ENCODE data around the gene RAB2B.

RAB2B gene

GRCh38 chr14:21431126-21431525 is 45.6 kb downstream of the RAB2B start:
- POLR2A ChIA-PET, result interaction anchor here (1.4 kb wide), 1 partner anchor 24 kb away, joined by 4 read pairs; the partner anchor contains the start of gene CHD8
- no peak for DNase-seq (ENCODE audit: extremely low spot score)
- TF ChIP-seq SP1 (IDR thresholded peaks at IDR 0.05) (no peak), SUZ12 (IDR thresholded peaks at IDR 0.05) (no peak), CTBP1 (IDR thresholded peaks at IDR 0.05; ENCODE audit: borderline replicate concordance) (no peak), FOXM1 (IDR thresholded peaks at IDR 0.05; ENCODE audit: borderline replicate concordance) (no peak), FOXK2 (IDR thresholded peaks at IDR 0.05) (no peak), BHLHE40 (IDR thresholded peaks at IDR 0.05; ENCODE audit: borderline replicate concordance) (no peak)
- CTCF ChIA-PET, result no interaction called here

GRCh38 chr14:21428930-21429329 is 47.8 kb downstream of the RAB2B start:
- ChIA-PET POLR2A (no interaction called here), CTCF (no interaction called here)

DNA sequence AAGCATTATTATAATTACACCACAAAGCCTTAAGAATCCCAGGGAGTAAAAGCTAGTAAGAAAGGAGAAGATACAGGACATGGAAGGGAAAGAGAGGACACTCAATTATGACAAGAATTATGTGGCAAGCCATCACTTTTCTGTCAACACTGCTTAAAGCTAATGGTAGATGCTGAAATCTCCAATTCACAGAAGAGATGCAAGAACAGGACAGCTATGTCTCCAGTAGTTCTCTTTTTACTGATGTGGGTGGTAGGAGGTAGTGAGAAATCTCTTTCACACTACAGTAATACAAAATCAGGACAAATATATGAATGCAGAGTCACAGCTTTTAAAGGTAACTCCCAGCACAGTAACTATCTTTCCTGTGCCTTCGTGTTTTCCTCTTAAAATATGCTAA is 50.1 kb downstream of the RAB2B start:
- ChIA-PET CTCF (interaction anchor here (0.6 kb wide), 1 partner anchor 456 kb away, joined by 3 read pairs; no protein-coding TSS in a partner anchor), POLR2A (interaction anchor here (2.0 kb wide), 1 partner anchor 11 kb away, joined by 12 read pairs; no protein-coding TSS in a partner anchor)
- no peak for DNase-seq (ENCODE audit: extremely low spot score)
- TF ChIP-seq PKNOX1 (IDR thresholded peaks at IDR 0.05) (no peak), FOXA1 (IDR thresholded peaks at IDR 0.05) (no peak), LEF1 (IDR thresholded peaks at IDR 0.05; ENCODE audit: borderline replicate concordance) (no peak), TARDBP (IDR thresholded peaks at IDR 0.05) (no peak), HDGF (IDR thresholded peaks at IDR 0.05; ENCODE audit: borderline replicate concordance) (no peak), ELF4 (IDR thresholded peaks at IDR 0.05) (no peak), L3MBTL2 (conservative IDR thresholded peaks at IDR 0.05) (no peak), SP1 (IDR thresholded peaks at IDR 0.05) (no peak), FOXK2 (IDR thresholded peaks at IDR 0.05) (no peak), FOXM1 (IDR thresholded peaks at IDR 0.05; ENCODE audit: borderline replicate concordance) (no peak), CTBP1 (IDR thresholded peaks at IDR 0.05; ENCODE audit: borderline replicate concordance) (no peak)

More at GRCh38 chr14:21428930-21429329, 47.8 kb downstream of the RAB2B start:
- TF ChIP-seq LEF1 (IDR thresholded peaks at IDR 0.05; ENCODE audit: borderline replicate concordance), result no peak
- TF ChIP-seq ZNF384 (IDR thresholded peaks at IDR 0.05), result no peak
- no peak for TF ChIP-seq ARNT (IDR thresholded peaks at IDR 0.05)
- TF ChIP-seq FOXA1 (IDR thresholded peaks at IDR 0.05), result no peak
- TF ChIP-seq SP1 (IDR thresholded peaks at IDR 0.05), result no peak
- no peak for DNase-seq (ENCODE audit: extremely low spot score)

GRCh38 chr14:21419528-21419927 is 57.2 kb downstream of the RAB2B start:
- TF ChIP-seq ELF4 (IDR thresholded peaks at IDR 0.05) (no peak), FOXK2 (IDR thresholded peaks at IDR 0.05) (no peak), NFRKB (IDR thresholded peaks at IDR 0.05) (no peak), TARDBP (IDR thresholded peaks at IDR 0.05) (no peak), FOXA1 (IDR thresholded peaks at IDR 0.05) (no peak), CTBP1 (IDR thresholded peaks at IDR 0.05; ENCODE audit: borderline replicate concordance) (no peak), LEF1 (IDR thresholded peaks at IDR 0.05; ENCODE audit: borderline replicate concordance) (no peak)
- DNase-seq (ENCODE audit: extremely low spot score), result no peak
- POLR2A ChIA-PET, result interaction anchor here (0.9 to 1.4 kb wide), 2 partner anchors 18 to 39 kb away, joined by 3 read pairs; no protein-coding TSS in a partner anchor
- CTCF ChIA-PET, result no interaction called here

DNA sequence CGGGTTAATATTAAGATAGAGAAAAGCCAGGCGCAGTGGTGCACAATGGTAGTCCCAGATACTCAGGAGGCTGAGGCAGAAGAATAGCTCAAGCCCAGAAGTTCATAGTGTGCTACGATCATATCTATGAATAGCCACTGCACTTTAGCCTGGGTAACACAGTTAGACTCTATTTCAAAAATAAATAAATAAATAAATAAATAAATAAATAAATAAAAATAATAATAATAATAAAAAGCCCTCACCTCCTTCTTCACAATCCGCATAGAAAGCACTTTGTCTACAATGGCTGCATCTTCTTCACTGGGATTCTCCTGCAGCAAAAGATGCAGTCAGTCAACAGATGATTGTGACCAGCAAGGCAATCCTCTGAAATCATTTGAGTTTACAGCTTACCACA is 61.4 kb downstream of the RAB2B start:
- ChIA-PET POLR2A (no interaction called here), CTCF (no interaction called here)
- TF ChIP-seq BHLHE40 (IDR thresholded peaks at IDR 0.05; ENCODE audit: borderline replicate concordance) (no peak), SP1 (IDR thresholded peaks at IDR 0.05) (no peak), CTBP1 (IDR thresholded peaks at IDR 0.05; ENCODE audit: borderline replicate concordance) (no peak), FOXA1 (IDR thresholded peaks at IDR 0.05) (no peak), ZNF384 (IDR thresholded peaks at IDR 0.05) (no peak), SUZ12 (IDR thresholded peaks at IDR 0.05) (no peak), NFRKB (IDR thresholded peaks at IDR 0.05) (no peak), ARNT (IDR thresholded peaks at IDR 0.05) (no peak), HDGF (IDR thresholded peaks at IDR 0.05; ENCODE audit: borderline replicate concordance) (no peak), PKNOX1 (IDR thresholded peaks at IDR 0.05) (no peak), LEF1 (IDR thresholded peaks at IDR 0.05; ENCODE audit: borderline replicate concordance) (no peak), ELF4 (IDR thresholded peaks at IDR 0.05) (no peak)
- no peak for DNase-seq (ENCODE audit: extremely low spot score)

- POLR2A ChIA-PET, result no interaction called here
- TF ChIP-seq LEF1 (IDR thresholded peaks at IDR 0.05; ENCODE audit: borderline replicate concordance), result no peak
- TF ChIP-seq HDGF (IDR thresholded peaks at IDR 0.05; ENCODE audit: borderline replicate concordance), result no peak
- no peak for TF ChIP-seq NFRKB (IDR thresholded peaks at IDR 0.05)
- TF ChIP-seq BHLHE40 (IDR thresholded peaks at IDR 0.05; ENCODE audit: borderline replicate concordance), result no peak
- no peak for TF ChIP-seq SP1 (IDR thresholded peaks at IDR 0.05)
- TF ChIP-seq PKNOX1 (IDR thresholded peaks at IDR 0.05), result no peak
- TF ChIP-seq FOXM1 (IDR thresholded peaks at IDR 0.05; ENCODE audit: borderline replicate concordance), result no peak
- no peak for TF ChIP-seq ELF4 (IDR thresholded peaks at IDR 0.05)
- TF ChIP-seq L3MBTL2 (conservative IDR thresholded peaks at IDR 0.05), result no peak
- CTCF ChIA-PET, result no interaction called here
- no peak for DNase-seq (ENCODE audit: extremely low spot score)
Observed at GRCh38 chr14:21414137-21414631, 62.6 kb downstream of the RAB2B start.
